GM19468 (cell line): ENCODE measurements around the gene SPOCK2.
"Not testable (repeated sequence)": the region's sequence is repeated elsewhere in the genome, so short reads cannot be mapped to it uniquely, and the experiment has no call there.

ENCODE experiments used
- ATAC-seq: cut with Tn5 transposase; IDR thresholded peaks from one replicate; pipeline ENCODE4 v1.9.1; 2021; ENCODE audit warnings: mild to moderate bottlenecking, moderate library complexity, moderate number of reproducible peaks; ENCODE audit not compliant: unreplicated experiment; ENCODE audit errors: extremely low read depth

The SPOCK2 gene

DNA sequence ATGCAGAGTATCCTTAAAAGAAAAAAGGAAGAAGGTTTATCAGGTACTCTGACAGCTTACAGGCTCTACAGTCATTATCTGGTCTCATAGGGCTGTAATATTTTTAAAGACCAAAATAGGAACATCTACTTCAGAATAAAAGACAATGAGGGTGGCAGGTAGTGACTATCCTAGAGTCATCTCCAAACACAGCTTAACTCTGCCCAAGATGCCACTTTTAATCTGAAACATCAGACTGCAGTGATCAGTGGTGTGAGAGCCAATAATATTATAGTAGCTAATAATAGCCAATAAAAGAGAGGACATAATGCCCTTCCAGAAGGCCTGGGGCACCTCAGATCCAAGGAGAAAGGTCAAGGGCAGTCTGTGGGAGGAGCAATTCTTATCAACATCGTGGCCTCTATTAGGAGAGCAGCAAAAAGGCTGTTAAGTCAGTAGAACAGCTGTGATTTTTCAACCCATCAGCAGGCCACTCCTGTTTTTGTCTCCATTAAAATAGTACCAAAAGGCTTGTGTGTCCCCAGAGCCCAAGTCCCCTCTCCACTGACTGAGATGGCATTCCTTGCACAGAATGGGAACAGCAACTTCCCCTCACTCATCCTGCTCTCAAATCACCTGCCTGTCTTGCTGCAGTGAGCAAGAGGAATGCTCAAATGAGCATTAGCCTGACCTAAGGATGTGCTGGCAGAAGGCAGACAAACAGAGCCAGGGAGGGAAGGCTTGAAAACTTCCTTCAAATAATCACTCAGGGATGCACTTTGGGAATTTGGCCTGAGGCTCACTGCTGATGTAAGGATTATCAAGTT is 20.7 kb upstream of the SPOCK2 start:
- ATAC-seq: no peak

DNA sequence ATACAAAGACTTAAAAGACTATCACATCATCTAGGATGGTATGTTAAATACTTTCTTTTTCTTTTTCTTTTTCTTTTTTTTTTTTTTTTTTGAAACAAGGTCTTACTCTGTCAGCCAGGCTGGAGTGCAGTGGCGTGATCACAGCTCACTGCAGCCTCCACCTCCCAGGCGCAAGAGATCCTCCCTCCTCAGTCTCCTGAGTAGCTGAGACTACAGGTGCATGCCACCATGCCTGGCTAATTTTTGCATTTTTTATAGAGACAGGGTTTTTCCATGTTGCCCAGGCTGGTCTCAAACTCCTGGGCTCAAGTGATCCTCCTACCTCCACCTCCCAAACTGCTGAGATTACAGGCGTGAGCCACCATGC is 19.6 kb upstream of the SPOCK2 start:
- not testable (repeated sequence) for ATAC-seq

DNA sequence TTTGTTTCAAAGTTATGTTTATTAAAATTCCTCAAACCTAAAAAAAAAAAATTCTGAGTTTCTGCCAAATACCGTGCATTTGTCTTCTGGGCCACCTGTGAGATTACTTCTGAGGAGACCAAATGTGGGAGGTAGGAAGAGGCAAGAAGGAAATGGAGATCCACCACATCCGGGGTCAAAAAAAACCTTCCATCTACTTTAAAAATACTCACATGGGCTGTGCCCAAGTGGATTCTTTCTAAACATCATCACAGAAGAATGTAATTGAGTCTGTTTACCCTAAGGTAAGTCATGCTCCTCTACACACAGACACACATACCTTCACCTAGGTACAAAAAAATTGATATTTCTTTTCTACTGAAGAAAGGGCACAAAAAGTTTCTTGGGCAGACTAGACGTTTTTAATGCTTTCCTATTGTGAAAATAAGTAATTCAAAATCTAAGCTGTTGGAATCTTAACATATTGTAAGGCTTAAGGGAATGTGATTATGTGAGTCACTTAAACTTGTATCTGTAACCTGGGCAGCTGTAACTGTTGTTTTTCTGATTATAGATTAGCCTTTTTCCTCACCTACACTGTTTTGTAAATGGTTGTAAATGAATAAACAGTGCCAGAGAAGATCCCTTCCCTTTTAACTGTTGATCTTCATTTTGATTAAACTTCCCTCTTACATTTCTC is 19.1 kb upstream of the SPOCK2 start:
- ATAC-seq: no peak

DNA sequence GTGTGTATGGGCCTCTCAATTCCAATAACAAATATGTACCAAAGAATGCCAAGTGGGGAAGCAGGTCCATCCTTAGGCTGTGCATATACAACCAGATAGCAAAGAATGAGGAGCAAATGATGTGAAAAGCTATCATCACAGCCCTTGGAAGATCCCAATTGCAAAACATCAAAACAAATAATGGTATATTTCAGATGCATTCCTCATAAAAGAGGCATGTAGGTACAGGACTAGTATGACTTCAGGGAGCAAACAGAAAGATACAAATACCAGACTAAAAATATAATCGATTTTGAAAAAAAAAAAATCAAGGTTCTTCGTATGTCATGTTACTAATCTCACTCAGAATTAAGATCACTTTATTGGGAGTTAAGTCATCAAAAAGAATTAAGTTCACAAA is 18.5 kb upstream of the SPOCK2 start:
- no peak for ATAC-seq

DNA sequence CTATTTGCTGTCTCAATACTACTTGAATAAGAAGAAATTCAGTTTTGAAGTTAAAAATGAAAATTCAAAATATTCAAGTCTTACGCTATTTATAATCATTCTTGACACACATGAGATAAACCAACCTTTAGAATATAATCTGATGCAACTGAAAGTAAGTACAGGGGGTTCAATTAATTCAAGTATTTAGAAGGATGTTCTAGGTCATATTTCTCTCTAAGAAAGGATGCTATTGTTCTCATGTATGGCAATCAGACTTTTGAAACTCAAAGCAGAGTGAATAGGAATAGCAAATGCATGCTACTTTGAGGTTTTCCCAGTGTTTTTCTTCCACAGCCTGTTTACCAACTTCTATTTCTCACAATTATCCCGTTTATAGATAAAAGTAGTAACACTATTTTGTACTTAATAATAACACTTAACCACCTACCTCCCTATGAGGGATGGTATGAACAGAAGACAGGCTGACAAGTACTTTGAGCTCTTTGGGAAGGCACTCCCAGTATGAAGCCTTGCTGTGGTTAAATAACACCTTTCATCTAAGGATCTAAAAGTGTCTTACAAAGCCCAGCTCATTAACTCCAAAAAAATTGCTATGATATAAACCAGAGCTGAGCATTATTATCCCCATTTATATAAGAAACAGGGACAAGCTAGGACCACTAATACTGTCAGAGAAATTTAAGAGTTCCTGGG is 18.0 kb upstream of the SPOCK2 start:
- no peak for ATAC-seq

DNA sequence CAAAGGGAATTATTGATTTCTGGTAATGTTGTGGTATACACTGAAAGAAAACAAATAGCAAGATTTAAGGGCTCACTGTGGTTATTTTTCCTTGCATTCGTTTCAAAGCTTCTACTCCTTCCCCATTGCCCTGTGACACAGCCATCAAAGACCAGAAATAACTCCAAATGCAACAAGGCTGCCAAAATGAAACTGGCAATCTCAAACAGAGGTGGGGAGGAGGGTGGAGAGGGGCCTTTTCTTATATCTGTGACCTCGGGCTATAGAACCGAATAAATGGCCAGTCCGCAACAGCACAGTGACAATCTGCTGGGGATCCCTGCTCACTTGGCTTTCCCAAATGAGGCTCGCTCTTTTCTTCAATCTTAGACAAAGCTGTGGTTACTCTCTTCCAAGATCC is 17.4 kb upstream of the SPOCK2 start:
- no peak for ATAC-seq

DNA sequence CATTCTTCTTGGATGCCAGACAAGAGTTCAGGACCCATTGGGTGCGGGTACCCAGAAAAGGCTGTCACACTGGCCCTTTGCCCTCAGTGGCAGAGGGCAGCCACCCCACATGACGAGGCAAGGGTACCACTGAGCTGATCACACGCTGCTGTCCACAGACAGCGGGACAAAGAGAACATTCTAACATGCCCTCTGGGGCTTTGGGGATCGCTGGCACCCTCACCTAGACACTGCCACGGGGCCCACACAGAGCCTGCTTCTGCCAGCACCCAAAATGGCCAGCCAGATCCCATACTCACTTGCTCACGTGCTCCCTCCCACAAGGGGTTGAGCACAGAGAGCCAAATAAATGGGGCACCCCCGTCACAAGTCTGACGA is 16.7 kb upstream of the SPOCK2 start:
- ATAC-seq: no peak

DNA sequence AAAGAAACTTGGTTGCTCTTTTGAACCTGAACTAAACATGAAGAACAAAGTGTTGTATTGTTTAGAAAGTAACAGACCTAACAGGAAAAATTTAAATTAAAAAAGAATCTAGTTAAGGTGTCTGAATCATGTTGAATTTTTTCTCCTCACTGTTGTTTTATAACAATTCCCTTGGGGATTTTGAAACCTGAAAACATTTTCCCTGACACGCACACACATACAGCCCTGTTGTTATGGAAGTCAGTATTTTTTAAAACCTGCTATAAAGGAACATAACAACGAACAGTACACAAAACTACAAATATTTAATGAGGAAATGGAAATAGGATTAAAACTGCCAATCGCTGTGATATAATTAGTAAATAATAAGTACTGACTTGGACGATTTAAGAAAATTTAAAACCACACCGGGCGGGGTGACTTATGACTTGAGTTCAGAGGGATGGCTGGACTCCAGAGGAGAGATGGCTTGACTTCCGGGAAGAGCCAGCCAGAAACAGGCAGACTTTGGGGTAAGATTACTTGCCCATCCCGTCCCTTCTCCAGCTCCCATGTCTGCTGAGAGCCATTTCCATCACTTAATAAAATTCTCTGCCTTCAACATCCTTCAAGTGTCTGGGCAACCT is 16.2 kb upstream of the SPOCK2 start:
- ATAC-seq: no peak

DNA sequence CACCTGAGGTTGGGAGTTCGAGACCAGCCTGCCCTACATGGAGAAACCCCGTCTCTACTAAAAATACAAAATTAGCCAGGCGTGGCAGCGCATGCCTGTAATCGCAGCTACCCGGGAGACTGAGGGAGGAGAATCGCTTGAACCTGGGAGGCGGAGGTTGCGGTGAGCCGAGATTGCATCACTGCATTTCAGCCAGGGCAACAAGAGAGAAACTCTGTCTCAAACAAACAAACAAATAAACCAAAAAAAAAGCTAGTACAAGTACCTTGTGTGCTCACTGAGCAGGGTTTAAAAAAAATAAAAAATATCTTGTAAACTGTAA is 11.2 kb upstream of the SPOCK2 start:
- ATAC-seq: no peak

DNA sequence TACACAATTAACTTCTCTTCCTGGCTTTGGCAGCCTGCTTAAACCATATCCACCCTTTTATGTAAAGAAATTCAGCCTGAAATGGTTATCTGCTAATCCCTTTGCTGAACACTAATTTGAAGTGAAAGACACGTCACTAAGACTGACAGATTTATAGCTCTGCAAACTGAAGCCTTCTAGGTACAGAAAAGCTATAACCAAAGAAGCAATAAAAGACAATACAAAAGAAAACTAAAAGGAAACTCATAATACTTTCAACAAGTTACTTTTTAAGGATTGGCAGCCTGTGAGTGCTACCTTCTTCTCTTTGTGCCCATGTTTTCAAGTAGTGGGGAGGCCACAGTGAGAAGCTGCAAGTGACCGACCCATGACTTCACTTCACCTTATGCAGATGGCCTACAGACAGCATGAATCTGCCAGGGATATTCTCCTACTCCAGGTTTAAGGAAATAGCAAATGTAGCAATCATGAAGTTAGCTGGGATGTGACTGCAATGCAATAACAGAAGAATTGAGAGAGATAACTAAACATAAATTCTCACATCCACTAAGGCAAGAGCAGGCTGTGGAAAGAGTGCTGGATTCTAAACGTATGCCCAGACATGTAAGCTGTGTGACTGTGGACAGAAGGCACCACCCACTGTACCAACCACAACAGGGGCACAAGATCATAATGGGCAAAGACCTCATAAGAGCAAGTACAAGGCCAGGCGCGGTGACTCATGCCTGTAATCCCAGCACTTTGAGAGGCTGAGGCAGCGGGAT is 10.7 kb upstream of the SPOCK2 start:
- ATAC-seq: no peak

DNA sequence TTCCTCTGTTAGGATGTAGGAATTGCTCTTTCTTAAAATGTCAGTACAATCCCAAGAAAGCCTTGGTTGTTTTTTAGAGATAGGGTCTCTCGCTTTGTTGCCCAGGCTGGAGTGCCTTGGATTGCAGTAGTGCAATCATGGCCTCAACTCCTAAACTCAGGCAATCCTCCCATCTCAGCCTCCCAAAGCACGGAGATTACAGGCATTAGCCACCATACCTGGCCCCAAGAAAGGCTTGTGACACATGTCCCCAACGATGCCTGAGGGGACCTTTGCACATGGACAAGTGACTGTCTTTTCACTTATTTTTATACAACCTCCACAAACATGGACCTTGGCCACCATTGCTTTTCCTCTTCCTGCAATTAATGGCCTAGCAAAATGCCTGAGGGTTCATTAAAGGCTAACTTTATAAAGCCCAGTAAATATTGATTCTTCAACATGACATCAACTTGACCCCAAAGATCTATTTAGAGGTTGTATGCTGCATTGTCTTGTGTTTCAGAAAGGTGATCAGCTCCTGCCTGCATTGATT is 10.0 kb upstream of the SPOCK2 start:
- no peak for ATAC-seq

DNA sequence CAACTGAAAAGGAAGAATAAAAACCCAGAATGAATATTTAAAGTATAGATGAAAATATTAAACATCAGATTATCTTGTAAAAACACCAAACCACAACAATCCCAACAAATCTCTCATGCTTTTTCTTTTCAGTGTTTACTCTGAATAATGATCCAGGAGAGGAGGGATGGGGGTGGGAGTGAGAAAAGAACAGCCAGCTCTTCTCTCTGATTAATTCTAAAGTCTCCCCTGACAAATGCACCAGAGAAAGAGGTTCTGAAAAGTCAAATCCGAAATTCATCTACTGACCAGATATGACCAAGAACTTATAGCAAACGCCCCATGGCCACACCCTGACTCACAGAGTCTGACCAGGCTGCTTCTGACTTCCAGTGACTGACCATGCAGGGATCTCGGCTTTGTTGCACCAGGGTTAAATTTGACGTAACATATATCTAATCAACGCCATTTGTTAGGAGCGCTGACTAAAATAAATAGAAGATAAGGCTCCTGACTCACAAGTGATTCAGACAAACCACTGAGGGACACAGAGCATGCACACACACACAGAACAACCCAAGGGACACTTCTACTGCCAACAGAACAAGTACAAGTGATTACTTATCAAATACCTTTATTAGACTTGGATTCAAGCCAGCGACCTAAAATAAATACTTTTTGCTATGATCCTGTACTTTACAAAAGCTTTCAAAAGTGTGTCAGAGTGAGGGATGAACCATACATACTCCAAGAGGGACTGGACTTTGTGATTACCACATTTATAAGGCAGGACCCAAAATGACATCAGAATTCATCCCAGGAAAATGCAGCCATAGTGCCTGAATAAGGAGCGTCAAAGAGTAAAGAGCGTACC is 9.3 kb upstream of the SPOCK2 start:
- no peak for ATAC-seq

DNA sequence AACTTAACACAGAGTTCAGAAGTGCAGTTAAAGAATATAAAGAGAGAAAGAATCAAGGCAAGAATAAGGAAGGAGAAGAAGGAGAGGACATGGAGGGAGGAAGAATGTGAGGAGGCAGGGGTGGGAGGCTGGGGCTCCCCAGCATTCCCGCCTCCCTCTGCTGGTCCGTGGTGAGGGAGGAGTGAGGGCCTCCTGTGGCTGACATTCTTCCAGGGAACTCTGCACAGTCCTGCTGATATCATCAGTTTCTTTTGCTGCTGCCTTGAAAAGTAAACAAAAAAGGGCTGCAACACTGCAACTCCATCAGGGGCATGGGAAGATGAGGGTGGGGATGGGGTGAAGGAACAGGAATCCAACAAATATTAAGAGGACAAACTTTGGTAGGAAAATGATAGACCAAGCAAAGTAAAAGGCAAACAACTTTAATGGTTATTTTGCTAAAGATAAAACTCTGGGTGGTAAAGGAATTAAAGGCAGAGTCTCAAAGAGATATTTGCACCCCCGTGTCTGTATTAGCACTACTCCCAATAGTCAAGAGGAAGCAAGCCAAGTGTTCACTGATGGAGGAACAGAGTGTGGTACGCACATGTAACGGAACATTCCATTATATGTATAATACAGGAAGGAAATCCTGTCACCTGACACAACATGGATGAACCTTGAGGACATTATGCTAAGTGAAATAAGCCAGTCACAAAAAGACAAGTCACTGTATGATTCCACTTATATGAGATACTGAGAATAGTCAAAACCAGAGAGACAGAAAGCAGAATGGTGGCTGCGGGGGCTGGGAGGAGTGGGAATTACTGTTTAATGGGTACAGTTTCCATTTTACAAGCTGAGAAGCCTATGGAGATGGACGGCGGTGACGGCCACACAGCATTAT is 8.0 kb upstream of the SPOCK2 start:
- no peak for ATAC-seq

DNA sequence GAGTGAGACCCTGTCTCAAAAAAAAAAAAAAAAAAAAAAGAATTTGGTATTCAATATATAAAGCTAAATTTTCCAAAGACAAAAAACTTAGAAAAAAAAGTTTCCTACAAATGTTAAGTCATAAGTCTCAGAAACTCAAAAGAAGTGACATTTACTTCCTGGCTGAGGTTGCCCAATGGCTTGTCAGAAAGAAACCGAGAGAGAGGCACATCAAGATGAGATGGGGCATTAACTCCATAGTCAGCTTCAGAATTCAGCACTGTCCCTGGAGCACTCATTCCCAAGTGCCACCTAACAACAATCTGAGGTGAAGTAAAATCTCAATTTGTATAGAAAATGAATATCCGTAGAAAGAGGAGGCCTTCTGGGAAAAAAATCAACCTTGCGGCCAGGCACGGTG is 6.8 kb upstream of the SPOCK2 start:
- no peak for ATAC-seq

DNA sequence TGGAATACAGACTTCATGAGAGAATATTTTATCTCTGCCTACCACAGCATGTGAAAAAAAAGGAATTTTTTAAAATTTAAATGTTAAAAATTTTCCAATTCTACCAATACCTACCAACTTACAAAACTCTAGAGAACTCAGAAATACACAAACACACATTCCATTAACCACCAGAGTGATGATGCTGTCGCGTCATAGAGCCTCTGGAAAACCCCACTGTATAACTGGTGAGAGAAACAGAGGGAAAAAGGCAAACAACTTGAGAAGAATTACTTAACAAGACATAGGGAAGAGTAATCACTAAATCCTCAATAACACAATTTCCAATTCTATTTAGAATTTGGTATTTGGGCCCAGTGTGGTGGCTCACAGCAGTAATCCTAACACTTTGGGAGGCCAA is 6.2 kb upstream of the SPOCK2 start:
- ATAC-seq: no peak

DNA sequence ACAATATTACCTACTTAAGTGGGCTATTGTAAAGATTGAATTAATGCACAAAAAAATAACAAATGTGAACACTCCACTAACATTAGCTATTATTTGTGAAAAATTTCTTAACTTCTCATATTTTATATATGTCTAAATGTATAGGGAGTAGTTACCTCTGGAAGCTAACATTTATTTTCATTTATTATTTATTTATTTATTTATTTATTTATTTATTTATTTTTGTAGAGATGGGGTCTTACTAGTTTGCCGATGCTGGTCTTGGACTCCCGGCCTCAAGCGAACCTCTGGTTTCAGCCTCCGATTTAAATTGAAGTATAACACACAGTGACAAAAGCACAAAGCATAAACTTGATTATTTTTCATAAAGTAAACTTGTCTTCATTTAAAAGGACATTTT is 5.1 kb upstream of the SPOCK2 start:
- ATAC-seq: no peak

DNA sequence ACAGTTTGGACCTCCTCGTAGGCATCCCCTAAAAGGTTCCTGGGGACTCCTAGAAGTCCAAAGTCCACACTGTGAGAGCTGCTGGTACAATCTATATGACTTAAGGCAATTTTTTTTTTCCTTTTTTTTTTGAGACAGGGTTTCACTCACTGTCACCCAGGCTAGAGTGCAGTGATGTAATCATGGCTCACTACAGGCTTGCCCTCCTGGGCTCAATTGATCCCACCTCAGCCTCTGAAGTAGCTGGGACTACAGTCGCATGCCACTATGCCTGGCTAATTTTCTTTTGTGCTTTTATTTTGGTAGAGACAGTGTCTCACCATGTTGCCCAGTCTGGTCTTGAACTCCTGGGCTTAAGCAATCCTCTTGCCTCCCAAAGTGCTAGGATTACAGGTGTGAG is 4.6 kb upstream of the SPOCK2 start:
- no peak for ATAC-seq

DNA sequence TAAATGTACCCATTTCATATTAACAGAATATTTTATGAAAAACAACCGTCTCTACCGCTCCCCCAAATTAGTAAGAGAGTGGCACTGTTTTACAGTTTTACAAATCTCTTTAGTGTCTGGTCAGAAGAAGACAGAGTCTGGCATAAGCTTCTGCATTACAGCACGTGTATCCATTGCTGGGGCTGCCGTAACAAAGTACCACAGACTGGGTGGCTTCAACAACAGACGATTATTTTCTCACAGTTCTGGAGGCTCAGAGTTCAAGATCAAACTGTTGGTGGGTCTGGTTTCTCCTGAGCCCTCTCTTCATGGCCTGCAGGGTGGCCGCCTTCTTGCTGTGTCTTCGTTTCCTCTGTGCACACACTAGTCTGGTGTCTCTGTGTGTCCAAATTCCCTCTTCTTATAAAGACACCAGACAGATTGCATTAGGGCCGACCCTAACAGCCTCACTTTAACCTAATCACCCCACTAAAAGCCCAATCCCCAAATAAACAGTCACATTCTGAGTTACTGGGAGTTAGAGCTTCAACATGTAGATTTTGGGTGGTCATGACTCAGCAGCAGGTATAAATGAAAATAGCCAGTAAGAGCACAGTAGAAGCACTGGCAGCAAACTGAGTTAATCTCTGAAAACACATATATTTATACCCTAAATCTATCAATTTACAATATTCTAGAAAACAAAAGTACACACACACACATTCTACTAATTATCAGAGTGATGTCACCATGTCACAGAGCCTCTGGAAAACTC is 4.0 kb upstream of the SPOCK2 start:
- ATAC-seq: no peak
